HuH-7.5 (cell line): ENCODE measurements around the gene ARFGAP3.

Experiments used
- DNase-seq: peaks from one replicate; pipeline ENCODE4 v3.0.0; 2011; ENCODE audit warnings: low spot score

The ARFGAP3 gene

GRCh38 chr22:42863349-42863961 is 6.4 kb upstream of the ARFGAP3 start:
- no peak for DNase-seq

GRCh38 chr22:42862045-42862734 is 5.1 kb upstream of the ARFGAP3 start:
- no peak for DNase-seq

DNA sequence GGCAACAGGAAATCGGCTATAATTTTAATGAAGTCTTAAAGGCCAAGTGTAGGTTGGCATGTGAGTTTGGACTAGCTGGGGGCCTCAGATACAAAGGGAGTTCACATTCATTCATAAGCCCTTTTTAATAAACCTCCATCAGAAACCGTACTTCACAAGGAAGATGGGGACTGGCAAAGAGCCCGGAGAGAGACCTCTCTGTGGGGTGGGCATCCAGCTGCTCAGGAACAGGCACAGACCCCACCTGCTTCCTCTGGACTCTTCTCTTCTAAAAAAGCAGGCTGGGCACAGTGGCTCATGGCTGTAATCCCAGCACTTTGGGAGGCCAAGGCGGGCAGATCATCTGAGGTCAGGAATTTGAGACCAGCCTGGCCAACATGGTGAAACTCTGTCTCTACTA is 3.9 kb upstream of the ARFGAP3 start:
- DNase-seq = no peak

- no peak for DNase-seq
These were observed 890 bp upstream of the ARFGAP3 start for GRCh38 chr22:42857845-42858481.

- DNase-seq = no peak
These were observed 751 bp downstream of the ARFGAP3 start for GRCh38 chr22:42856179-42856864.

DNA sequence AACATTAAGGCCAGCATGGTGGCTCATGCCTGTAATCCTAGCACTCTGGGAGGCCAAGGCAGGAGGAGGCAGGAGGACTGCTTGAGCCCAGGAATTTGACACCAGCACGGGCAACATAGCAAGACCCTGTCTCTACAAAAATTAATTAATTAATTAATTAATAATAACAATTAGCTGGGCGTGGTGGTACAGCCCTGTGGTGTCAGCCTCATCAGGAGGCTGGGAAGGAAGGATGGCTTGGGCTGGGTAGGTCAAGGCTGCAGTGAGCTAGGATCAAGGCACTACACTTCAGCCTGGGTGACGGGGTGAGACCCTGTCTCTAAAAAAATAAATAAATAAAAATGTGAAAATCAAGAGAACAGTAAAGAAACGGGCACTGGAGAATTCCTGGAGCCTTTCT is 1.4 kb downstream of the ARFGAP3 start:
- DNase-seq = no peak

- DNase-seq = no peak
These were observed 1.9 kb downstream of the ARFGAP3 start for GRCh38 chr22:42855211-42855610.

DNA sequence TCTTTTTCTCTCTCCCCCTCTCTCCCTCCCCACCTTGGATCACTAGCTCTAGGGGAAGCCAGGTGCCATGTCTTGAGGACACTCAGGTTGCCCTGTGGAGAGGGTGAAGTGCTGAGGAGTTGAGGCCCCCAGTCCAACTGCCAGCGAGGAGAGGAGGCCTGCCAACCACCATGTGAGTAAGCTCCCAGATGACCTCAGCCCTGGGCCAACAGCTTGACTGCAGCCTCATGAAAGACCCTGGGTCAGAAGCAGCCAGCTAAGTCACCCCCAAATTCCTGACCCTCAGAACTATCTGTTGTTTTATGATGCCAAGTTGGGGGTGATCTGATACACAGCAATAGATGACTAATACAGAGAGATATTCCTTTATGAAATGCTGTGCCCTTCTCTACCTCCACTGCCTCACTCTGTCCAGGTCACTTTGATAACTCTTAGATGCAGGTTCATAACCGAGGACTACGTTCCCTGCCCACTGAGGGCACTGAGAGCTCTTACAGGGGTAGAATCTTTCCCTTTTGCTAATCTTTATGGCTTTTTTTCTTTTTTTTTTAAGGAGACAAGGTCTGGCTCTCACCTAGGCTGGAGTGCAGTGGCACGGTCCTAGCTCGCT is 8.0 kb downstream of the ARFGAP3 start:
- DNase-seq = no peak

- DNase-seq = no peak
These were observed 10.0 kb downstream of the ARFGAP3 start for GRCh38 chr22:42847110-42847509.

GRCh38 chr22:42844756-42845155 is 12.3 kb downstream of the ARFGAP3 start:
- DNase-seq = no peak

DNA sequence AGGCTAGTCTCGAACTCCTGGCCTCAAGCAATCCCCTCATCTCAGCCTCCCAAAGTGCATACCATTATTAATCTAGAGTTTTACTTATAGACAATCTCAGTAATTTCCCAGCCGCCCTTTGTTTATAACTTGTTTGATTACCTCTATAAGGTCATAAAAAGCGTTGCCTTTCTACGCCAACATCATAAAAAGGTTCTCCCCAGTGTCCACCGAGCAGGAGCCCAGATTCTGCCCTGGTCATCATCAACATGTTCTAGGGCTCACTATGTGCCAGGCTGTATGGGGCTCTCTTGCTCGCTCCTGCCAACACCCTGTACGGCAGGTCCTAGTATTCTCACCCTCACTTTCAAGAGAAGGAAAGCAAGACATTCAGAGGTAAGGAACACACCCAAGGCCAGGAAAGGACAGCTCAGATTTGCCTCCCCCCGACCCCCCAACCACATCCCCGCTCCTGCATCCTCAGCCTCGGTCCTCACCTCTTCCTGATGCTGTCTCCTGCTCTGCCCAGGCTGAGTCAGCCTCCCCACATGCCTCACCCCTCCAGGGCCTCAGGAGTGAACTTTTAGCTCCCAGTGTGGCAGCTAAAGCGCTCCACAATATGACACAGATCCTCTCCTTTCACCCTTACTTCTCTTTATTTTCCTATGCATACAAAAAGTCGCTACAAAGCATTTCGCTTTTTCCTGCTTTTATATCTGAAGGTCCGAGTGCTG is 14.3 kb downstream of the ARFGAP3 start:
- DNase-seq = no peak

- no peak for DNase-seq
These were observed 15.6 kb downstream of the ARFGAP3 start for GRCh38 chr22:42841444-42841843.

- DNase-seq = no peak
These were observed 19.5 kb downstream of the ARFGAP3 start for GRCh38 chr22:42837556-42837955.

- no peak for DNase-seq
These were observed 21.0 kb downstream of the ARFGAP3 start for GRCh38 chr22:42836026-42836425.

DNA sequence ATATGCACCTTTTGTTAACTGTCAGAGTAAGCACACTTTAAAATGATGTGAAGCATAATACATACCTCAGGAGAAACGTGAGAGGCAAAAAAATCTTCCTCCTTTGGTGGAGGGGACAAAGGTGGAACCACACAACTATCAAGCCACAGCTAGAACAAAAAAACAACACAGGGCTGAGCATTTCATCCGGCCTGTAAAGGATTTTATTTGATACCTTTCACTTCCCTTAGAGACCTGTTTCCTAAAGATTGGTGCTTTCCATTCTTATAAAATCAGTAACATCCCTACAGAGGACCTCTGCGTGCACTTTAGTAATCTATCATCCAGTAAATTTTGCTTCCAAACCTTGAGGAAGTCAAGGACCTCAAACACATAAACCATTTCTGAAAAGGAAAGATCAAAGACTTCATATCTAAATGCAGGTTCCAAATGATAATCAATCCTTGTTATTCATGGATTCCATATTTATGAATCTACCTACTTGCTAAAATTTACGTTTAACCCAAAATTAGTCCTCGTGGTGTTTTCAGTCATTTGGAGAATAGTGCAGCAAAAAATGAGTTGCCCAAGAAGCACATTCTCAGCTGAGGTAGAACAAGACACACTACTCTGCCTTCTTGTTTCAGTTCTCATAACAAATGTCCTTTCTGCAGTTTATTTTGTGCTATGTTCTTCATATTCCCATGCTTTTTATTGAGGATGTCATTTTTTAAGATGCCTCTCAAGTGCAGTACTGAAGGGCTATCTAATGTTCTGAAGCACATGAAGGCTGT is 22.7 kb downstream of the ARFGAP3 start:
- DNase-seq = no peak

GRCh38 chr22:42833104-42833503 is 24.0 kb downstream of the ARFGAP3 start:
- DNase-seq = no peak

DNA sequence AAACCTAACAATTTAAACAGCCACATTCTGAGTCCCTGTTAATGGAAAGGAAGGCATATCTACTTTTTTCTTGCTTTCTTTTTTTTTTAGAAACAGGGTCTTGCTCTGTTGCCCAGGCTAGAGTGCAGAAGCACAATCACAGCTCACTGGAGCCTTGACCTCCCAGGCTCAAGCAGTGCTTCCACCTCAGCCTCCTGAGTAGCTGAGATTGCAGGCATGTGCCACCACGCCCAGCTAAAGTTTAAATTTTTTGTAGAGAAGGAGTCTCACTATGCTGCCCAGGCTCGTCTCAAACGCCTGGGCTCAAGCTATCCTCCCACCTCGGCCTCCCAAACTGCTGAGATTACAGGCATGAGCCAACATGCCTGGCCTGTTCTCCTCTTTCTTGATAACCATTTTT is 25.4 kb downstream of the ARFGAP3 start:
- no peak for DNase-seq

- no peak for DNase-seq
These were observed 26.9 kb downstream of the ARFGAP3 start for GRCh38 chr22:42830161-42830560.

DNA sequence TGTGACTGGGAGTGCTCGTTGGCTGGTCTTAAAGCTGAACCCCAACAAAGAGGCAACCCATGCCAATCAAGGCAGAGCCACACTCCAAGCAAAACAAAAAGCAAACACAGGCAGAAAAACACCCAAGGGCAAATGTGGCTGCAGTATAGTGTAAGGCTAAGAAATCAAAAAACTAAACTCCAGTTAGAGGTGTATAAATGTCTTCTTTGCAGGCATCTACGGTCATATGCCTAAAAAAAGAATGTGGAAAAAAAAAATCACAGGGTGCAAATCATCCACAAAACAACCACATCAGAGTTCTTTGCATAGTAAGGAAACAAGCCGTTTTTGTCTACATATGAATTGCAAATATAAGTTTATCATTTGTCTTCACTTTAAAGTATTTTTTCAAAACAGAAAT is 27.8 kb downstream of the ARFGAP3 start:
- DNase-seq = no peak

- no peak for DNase-seq
These were observed 31.3 kb downstream of the ARFGAP3 start for GRCh38 chr22:42825796-42826195.

DNA sequence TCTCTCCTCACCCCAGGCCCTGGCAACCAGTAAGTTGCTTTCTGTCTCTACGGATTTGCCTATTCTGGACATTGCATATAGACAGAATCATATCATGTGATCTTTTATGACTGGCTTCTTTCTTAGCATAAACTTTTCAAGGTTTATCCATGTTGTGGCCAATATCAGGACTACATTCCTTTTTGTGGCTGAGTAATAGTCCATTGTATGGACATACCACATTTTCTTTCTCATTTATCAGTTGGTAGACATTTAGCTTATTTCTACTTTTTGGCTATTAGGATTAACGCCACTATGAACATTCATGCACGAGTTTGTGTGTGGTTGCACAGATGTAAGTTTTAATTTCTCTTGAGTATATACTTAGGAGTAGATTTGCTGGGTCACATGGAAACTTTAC is 35.7 kb downstream of the ARFGAP3 start:
- no peak for DNase-seq
